GM21390 (cell line): ENCODE results near the gene SREBF1.
A peak's percentile ranks its signal among the peaks of the same experiment; 100 is the strongest.

ENCODE experiments used
- ATAC-seq: cut with Tn5 transposase; IDR thresholded peaks from one replicate; pipeline ENCODE4 v1.9.1; 2021; ENCODE audit not compliant: unreplicated experiment

Gene SREBF1

DNA sequence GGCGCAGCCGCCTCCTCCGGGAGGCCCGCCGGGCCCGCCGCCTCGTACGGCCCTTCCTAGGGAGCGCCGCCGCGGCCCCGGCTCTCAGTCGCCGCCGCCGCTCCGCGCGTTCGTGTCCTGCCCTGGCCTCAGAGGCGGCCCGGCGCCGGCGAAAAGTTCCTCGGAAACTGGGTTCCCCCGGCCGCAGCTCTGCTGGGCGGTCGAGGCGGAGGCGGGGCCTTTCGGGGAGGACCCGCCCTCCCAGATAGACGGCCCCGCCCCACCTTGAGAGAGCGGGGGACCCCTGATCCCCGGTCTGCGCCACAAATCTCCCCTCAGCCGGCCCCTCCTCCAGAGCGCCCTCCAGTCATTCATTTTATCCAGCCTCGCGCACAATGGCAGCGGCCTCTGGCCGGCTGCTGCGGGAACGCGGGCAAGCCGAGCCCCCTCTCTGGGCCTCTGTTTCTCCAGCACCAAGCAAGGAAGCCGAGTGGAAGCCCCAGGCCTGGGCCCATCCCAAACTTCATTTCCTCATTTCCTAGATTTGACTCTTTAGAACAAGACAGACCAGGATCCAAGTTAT, at the start of gene SREBF1:
Gene SREBF1 (minus strand): TSS at position 169 of the 562 bp plus-strand sequence. CDS start 169 bp downstream, outside the sequence.
- ATAC-seq = peak; percentile 26

DNA sequence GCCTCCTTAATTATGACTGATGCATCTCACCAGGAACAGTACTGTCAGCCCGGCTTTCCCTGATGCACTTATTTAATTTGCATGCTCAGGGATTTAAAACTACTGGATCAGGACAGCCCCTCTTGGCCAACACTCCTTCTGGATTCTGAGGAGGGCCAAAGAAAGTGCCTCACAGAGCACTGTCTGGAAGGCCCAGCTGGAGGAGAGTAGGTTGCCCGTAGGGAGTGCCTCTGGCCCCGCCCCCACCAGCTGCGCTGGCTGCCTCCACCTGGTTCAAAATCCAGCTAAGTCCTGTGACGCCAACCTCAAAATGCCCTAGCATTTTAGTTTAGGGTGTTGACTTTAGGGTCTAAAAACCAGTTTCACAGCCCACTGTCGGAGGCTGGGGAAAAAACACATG, 49.4 kb upstream of the SREBF1 start:
- ATAC-seq = no peak

DNA sequence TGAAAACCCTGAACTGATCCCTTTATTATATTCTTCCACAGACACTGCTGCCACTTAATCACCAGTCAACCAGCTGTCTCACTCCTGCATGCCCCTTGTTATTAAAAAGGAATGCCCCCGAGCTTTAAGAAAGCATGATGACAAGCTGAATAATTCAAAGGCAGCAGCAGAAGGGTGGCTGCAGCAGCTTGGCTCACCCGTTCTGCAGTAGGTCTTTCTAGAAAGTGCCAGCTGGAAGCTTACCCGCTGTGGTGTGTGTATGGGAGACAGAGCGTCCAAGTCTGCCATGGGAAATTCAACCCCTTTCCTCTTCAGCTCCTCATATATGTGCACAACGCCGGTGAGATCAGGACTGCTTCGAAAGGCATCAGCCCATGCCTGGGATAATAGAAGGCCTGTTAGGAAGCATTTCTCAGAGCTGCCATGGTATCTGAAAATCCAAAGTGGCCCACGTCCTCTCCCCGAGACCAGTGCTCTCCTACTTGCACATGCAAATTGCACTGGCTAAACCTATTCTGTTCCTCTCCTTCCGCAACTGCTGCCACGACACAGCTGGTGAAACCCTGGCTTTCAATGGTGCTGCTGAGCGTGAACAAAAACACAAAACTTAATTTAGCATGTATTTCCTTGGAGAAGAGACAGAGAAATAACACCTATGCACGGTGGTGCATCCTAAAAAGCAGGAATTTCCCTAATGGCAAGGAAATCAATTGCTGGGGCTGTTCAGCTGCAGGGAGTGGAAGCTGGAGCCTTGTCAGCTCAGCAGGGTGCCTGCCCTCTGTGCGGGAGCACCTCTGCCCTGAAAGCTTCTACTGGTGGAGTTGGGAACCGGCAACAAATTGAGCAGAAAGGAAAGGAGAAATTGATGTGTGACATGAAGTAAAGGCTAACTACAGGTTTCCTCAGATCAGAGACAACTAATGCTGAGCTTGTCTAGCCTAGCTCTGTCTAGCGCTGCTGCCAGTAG, 47.9 kb upstream of the SREBF1 start:
- no peak for ATAC-seq

DNA sequence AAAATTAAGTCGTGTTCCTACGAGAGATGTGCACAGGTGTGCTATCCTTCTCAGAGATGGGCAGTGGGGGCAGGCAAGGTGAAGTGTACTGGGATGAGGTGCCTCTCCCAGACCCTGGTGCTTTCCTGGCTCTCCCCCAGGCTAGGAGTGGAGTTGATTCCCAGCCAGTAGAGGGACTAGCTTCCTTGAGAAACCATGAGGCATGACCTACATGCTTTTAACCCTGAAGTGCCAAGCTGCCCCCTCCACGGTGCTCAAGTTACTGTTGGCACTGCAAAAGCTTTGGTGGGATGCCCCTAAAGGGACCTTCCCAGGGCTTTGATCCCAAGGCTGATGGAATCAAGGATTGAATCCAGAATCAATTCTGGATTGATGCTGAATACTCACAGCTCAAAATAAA, 47.0 kb upstream of the SREBF1 start:
- no peak for ATAC-seq

DNA sequence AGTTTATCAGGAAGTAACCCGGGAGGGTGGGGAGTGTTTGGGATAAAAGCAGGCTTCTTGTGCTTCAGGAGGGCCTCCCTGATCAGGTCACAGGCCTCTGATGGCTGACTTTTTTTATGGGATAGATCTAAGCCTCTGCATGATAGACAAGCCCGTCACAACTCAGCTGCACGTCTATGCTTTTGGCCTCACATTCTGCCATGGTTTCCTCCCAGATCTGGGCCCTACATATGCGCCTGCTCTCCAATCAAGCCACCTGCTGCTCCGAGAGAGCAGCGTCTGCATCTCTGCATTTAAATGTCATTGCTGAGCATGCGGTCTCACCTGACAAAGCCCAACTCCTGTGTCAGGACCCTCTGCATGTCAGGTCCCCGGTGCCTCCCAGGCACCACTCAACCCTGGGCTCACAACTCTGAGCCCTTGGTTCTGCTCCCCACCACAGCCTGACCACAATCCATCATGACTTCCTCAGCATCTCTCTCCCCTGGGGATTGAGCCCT, 45.3 kb upstream of the SREBF1 start:
- no peak for ATAC-seq

DNA sequence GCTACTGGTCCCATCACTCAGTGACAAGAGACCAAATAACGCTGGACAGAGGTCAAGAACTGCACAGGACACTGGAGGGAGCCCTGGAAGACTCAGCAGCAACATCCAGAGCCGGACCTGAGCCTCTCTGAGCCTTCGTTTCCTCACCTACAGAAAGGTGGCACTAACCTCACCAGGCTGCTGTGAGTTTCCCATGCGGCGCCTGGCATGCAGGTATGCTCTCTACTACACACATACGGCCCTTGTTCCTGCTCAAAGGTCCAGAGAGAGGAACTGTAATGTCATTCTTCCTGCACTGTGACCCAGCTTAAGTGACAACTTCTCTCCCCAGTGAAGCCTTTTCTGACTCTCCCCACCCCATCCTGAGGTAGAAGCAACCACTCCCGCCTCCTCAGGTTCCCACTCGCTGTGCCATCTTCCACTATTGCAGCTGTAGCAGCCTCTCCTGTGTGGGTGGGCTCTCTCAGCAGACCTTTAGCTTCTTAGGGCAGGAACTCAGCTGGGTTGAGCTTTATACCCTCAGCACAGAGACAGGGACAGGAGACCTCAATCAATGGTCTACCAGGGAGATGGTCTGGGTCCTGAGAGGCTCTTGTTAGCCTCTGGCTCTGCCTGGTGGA, 43.9 kb upstream of the SREBF1 start:
- ATAC-seq = no peak

DNA sequence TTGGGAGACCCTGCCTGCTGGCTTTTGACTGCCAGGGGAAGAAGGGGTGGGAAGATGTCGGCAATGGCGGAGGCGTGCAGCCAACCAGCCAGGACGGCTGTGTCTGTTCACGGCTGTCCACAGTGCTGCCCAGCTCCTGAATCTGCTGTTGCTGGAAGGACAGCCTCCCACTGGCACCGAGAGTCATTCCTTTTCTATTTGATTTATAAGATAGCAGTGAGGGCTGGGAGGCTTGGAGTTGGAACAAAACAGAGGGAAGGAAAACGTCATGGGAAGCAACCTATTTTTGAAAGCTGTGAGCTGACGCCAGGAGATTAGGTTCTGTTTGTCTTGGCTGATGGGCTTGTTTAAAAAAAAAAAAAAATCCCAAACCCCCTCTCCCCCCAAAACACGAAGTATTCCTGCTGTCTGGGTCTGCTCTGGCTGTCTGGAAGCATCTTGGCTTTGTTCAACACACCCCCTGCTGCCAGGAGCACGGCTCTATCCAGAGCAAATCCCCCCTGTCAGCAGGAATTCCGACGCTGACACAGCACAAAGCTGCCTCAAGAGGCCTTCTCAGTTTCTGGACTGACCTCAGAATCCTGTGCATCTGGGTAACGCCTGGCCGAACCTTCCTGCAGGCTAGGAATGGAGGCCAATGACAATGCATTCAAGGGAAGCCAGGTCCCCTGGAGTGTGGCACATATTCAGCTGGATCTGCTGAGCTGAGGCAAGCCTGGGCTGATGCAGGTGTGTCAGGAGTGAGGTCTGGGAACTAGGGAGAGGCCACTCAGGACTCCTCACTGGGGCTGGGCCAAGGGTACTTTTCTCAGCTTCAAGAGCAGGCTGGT, 41.0 kb upstream of the SREBF1 start:
- ATAC-seq = no peak

DNA sequence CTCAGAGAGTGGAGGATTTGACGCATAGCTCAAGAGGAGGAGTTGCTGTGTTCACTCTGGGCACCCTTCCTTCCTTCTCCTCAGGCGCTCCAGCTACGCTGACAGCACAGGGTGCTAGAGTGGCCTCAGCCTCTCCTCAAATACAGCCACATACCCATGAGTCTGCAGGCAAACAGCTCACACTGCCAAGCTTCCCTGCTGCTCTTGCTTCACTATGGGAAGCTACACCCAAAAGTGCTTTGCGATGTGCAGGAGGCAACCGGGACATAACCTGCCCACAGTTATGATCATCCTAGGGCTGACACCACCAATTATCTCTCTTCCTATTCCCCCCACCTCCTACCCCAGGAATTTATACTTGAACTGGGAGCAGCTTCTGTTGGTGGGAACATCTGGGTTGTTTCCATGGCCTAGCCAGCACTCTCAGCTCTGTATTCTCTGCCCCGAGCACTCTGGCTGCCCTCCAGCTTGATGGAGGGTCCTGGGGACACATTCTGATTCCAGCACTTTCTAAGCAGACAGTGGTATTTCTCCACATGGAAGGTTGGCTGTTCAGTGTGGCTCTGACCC, 40.3 kb upstream of the SREBF1 start:
- no peak for ATAC-seq

DNA sequence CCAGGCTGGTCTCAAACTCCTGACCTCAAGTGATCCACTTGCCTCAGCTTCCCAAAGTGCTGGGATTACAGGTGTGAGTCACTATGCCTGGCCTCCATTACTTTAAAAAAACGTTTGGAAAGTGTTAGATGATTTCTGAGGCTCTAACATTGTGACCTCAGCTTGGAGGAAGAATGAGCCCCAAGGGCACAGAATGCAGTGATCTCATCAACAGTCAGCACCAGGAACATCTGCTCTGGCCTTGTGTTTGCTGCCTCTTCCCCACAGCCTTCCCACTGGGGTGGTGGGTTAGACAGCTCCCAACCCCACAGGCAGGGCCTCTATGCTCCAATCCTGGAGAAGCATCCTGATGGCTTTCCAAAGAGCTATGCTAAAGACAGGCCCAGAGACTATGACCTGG, 37.7 kb upstream of the SREBF1 start:
- ATAC-seq = no peak

DNA sequence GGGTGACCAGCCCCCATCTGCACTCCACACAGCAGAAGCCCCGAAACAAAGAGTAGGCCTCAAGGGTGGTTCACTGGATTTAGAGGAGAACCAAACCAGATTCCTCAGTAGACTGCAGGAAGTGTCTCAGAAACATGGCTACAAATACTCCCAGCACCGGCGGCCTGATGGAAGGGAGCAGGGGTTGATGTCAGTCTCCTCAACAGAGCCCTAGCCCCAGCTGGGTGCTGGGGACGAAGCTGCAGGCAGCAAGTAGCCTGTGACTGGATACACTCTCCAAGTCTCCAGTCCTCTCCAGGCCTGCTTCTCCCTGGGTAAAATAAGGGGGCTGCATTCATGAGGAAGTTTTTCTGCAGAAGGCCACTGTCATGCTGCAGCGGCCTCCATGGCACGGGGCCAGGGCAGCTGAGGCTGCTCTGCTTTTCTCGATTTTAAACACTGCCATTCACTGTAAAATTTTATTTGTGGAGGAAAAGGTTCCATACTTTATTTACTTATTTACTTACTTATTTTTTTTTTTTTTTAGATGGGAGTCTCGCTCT, 36.7 kb upstream of the SREBF1 start:
- ATAC-seq = no peak

DNA sequence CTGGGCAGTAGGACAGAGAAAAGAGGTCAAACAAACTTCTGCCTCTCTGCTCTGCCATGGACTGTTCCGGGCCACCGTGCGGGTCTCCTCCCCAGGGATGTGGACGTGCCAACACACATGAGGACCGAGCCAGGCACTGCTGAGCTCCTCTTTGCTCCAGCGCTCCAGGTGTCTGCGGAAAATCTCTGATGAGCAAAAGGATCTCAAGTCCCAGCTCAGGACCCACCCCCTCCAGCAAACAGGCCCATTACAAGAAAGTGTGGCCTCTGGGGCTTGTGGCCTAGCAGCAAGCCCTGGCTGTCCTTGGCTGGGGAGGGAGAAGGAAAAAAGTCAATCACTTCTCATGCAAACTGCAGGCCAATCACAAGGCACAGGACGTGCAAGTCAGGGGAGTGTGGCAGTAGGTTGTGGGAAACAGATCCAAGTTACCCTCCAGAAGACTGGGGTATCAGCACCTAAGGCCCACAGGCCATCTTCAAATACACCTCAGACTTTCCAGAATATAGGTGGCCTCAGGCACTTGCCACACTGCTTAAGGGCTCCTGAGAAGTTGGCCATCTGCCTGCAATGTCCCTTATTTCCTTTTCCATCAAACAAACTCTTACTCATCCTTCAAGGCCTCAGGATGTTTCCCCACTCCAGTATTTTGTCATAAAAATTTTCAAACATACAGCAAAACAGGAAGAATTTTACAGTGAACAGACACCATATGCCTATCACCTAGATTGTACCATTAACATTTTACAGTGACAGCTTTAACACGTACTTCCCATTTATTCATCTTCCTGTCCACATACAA, 36.0 kb upstream of the SREBF1 start:
- no peak for ATAC-seq

DNA sequence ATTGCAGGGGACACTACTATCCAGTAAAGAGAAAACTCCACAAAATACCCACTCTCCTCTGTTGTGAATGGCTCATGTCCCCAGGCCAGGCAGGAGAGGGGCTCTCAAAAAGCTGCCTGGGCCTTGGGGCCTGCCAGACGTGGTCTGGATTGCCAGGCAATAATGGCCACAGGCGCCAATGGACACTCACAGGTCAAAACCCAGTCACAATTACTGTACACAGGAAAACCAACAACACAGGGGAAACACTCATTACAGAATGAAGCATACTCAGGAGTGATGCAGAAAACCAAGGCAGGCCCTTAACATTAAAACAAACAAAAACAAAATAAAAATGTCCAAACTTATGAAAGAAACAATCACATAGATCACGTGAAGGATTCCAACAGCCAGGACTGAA, 35.1 kb upstream of the SREBF1 start:
- ATAC-seq = no peak

DNA sequence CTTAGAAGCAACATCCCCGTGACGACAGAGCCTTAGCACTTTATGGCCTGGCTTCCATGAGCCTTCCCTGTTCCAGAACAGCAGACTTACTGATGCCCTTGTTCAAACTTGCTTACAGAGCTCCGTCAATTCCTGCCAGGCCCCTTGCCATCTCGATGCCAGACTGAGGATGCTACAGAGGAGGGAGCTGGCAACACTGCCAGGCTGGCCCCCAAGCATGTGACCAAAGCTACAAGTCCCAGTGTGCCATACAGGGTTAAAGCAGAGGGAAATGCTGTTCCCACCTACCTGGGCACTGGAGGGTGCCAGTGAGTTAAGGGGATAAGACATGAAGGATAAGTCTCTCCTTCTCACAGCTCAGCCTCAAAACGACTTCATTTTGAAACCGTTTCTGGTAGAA, 33.5 kb upstream of the SREBF1 start:
- no peak for ATAC-seq

DNA sequence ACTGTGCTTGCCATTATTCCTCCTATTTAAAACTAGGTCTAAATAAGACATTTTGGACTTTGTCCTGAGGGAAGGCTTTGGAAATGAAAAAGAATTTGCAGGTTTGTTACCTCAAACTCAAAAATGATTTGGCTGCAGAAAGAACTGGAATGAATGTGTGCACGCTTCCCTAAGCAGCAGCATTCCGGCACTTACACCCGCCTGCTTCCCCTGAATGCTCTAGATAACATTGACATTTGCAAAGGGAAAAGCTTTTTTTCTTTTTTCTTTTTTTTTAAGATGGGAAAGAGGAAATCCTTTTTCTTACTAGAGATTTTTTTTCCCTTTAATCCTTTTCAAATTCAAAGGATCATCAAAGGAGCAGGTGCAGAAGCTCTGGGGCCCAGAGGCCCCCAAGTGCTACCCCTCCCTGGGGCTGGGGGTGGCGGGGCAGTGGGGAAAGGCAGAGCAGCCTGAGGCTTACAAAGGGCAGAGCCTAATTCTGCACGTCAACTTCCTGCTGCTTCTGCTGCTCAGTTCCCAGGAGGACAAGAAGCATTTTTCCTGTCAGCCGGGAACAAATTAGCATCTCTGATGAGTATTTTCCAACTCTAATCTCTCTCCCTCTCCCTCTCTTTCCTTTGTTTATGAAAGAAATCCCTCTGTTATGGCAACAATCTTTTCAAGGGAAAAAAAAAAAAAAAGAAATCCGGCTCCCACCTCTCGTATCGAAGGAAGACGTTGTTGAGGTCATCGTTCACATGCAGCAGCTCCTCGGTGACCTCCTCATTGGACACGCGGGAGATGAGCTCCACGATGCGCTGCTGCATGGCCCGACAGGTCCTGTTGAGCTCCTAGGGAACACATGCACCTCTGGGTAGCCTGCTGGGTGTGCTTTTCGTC, 32.1 kb upstream of the SREBF1 start:
- ATAC-seq = no peak

DNA sequence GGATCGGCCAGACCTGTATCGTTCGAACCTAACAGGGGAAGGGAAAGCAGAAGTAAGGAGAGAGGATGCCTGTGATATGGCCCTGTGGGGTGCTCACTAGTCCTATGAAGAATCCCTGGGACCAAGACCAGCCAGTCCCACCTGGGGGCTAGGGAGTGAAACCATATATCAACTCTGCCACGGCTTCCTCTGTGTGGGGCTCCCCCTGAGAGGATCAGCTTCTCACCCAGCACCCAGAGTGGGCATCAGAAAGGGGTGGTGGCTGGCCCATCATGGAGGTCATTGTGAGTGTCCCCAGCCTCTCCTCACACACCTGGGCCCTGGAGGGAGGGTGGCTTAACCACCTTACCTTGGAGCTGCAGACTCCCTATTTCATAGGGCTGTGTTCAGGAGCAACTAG, 30.1 kb upstream of the SREBF1 start:
- no peak for ATAC-seq

DNA sequence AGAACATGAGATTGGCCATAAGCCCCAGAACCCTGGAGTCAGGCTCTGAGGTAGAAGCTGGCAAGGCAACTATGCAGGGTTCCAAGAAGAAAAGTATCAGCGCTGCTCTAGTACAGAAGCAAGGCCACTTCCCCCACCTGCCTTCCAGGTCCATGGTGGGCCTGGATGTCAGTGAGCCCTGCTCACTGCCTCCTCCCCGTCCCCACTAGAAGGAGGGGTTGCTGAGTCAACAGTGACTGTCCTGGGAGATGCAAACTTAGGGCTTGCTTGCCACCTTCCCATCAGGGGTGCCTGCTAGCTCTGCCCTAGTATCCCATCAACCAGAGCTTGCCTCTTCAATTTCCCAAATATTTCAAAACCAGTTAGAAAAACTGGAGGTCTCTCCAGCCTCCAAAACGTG, 29.6 kb upstream of the SREBF1 start:
- ATAC-seq = no peak

DNA sequence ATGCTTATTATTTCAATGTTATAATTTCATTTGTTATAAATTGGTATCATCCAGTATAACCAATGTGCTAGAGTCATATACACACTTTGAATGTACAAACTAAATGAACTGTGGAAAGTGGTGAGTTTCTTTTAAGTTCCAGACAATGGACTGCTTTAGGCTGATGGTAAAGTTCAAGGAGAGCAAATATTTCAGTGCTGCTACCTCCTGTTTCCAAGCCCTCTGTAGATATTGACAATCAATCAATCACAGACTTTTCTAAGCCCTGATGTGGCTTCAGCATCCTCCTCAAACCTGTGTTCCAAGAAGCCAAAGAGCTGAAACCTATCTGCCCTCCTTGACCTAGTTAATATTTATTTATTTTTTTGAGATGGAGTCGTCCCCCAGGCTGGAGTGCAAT, 28.2 kb upstream of the SREBF1 start:
- ATAC-seq = no peak

DNA sequence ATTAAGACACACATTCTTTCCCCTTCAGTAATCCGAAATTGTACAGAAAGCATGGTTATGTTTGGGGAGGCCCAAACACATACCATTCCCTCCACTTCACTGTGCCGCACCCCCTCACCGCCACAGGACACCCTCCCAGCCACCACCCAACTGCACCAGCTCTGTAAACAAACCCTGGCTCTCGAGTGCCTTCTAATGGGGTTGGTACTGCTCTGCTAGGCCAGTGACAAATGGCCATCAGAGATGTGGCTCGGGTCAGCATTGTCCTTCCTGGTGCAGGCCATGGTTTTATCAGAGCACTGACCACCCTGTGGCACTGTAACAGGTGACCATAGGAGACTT, 24.0 kb upstream of the SREBF1 start:
- no peak for ATAC-seq
